GM12878 (cell line): Measurements from ENCODE around the gene PROB1. TPM values are rescaled to one million over a fixed set of nuclear protein-coding genes. Genes with fewer than 3 reads are reported as not detected.
A peak's percentile ranks its signal among the peaks of the same experiment; 100 is the strongest.

Source experiments
- ATAC-seq: fragments of 200-7000 bp; cut with Tn5 transposase; 3 replicates; pipeline ENCODE4 v1.9.1; 2020; ENCODE audit warnings: mild to moderate bottlenecking, moderate library complexity
- BruUV-seq: library from RNA; stranded (reverse); fragments of 400-500 nt; replicated peaks from 2 replicates; lab custom pipeline; 2021; lab: Mats Ljungman, UMichigan
- CTCF ChIA-PET: fragments of 300-600 bp; sonication (Branson Sonifier 250); formaldehyde crosslinking; extraction: SDS; loops from one replicate; lab custom pipeline; 2021; ENCODE audit warnings: inconsistent platforms; lab: Yijun Ruan, JAX
- POLR2A ChIA-PET: fragments of 350-600 bp; formaldehyde crosslinking; extraction: SDS; loops from one replicate; lab custom pipeline; 2021; ENCODE audit warnings: inconsistent platforms; lab: Charles Lee
- RAD21 ChIA-PET: fragments of 300-600 bp; sonication (Branson Sonifier 250); formaldehyde crosslinking; loops from one replicate; lab custom pipeline; 2023; ENCODE audit warnings: antibody characterized with exemption; ENCODE audit not compliant: unreplicated experiment; lab: Charles Lee
- SMC1A ChIA-PET: fragments of 300-600 bp; sonication (Branson Sonifier 250); formaldehyde crosslinking; loops from one replicate; lab custom pipeline; 2023; ENCODE audit not compliant: unreplicated experiment, uncharacterized antibody; lab: Charles Lee
- DNase-seq: peaks from one replicate; pipeline ENCODE4 v3.0.0-alpha.2; 2011; ENCODE audit warnings: low read depth, low spot score
- FAIRE-seq: peaks from 3 replicates; lab custom pipeline; 2011; peaks lifted over from hg19 to GRCh38; lab: Jason Lieb, UNC
- H2AFZ ChIP-seq: 2 replicates; pipeline ENCODE4 v1.6.0; 2011; ENCODE audit warnings: low read depth, low read length, control low read depth; ENCODE audit not compliant: control insufficient read depth
- H3K27ac ChIP-seq: 2 replicates; pipeline ENCODE4 v1.5.1; 2011; ENCODE audit warnings: control low read depth; ENCODE audit not compliant: control insufficient read depth, insufficient read depth
- H3K27me3 ChIP-seq, 2 experiments: replicated peaks in 1 of 2; 2 replicates each; pipeline versions ENCODE4 v1.6.0 to v1.6.1; 2011; ENCODE audit warnings: low read length in 1 of 2; ENCODE audit not compliant: control insufficient read depth in 2 of 2, insufficient read depth in 2 of 2
- H3K36me3 ChIP-seq, 2 experiments: 2 replicates each; pipeline ENCODE4 v1.5.1; 2011; ENCODE audit warnings: low read length in 1 of 2; ENCODE audit not compliant: control insufficient read depth in 2 of 2, insufficient read depth in 2 of 2
- H3K4me1 ChIP-seq: 2 replicates; pipeline ENCODE4 v1.6.1; 2011; ENCODE audit warnings: mild to moderate bottlenecking, low read length, moderate library complexity, mixed read lengths; ENCODE audit not compliant: control insufficient read depth, insufficient read depth
- H3K4me2 ChIP-seq: 2 replicates; pipeline ENCODE4 v1.6.0; 2011; ENCODE audit warnings: control low read depth; ENCODE audit not compliant: control insufficient read depth, insufficient read depth
- H3K4me3 ChIP-seq: fragments of 200-600 bp; sonication (generic); 2 replicates; pipeline ENCODE4 v1.5.1; 2016
- H3K79me2 ChIP-seq: 2 replicates; pipeline ENCODE4 v1.6.0; 2011; ENCODE audit warnings: low read length; ENCODE audit not compliant: control insufficient read depth, insufficient read depth
- H3K9ac ChIP-seq: 2 replicates; pipeline ENCODE4 v1.8.0; 2011; ENCODE audit warnings: low read length, control low read depth, mixed read lengths; ENCODE audit not compliant: control insufficient read depth, insufficient read depth
- H3K9me3 ChIP-seq: replicated peaks from 3 replicates; pipeline ENCODE4 v1.5.1; 2011; ENCODE audit warnings: mild to moderate bottlenecking, low read length; ENCODE audit not compliant: control insufficient read depth, insufficient read depth
- H4K20me1 ChIP-seq: 2 replicates; pipeline ENCODE4 v1.6.0; 2011; ENCODE audit not compliant: control insufficient read depth, insufficient read depth
- ESRRA ChIP-seq: IDR thresholded peaks from 2 replicates; pipeline ENCODE4 v1.6.1; 2012; ENCODE audit warnings: mild to moderate bottlenecking, low read length, improper control_type of control experiment
- IKZF1 ChIP-seq: fragments of 450-650 bp; conservative IDR thresholded peaks from 2 replicates; pipeline ENCODE4 v1.6.1; 2017; ENCODE audit warnings: antibody characterized with exemption, mild to moderate bottlenecking
- IKZF2 ChIP-seq, 2 experiments: fragments of 450-650 bp; IDR thresholded peaks; 2 replicates each; pipeline ENCODE4 v1.6.1; 2017; ENCODE audit warnings: mild to moderate bottlenecking in 2 of 2, moderate library complexity in 2 of 2
- JUNB ChIP-seq: IDR thresholded peaks from 2 replicates; pipeline ENCODE4 v1.6.1; 2016; ENCODE audit warnings: antibody characterized with exemption, mild to moderate bottlenecking
- NBN ChIP-seq: fragments of 450-650 bp; IDR thresholded peaks from 2 replicates; pipeline ENCODE4 v1.6.1; 2016
- RAD21 ChIP-seq: IDR thresholded peaks from 2 replicates; pipeline ENCODE4 v1.6.1; 2011; ENCODE audit warnings: mild to moderate bottlenecking, low read depth, low read length, moderate library complexity; ENCODE audit not compliant: insufficient read depth
- RELA ChIP-seq: fragments of 450-650 bp; IDR thresholded peaks from 2 replicates; pipeline ENCODE4 v1.8.0; 2014; ENCODE audit warnings: borderline replicate concordance; ENCODE audit not compliant: partially characterized antibody
- SUZ12 ChIP-seq: fragments of 200-600 bp; sonication (generic); IDR thresholded peaks from one replicate; pipeline ENCODE4 v1.6.1; 2018; ENCODE audit warnings: antibody characterized with exemption, mild to moderate bottlenecking; ENCODE audit not compliant: unreplicated experiment
- WGBS: methylation state at CpG from one replicate; pipeline ENCODE4 v1.1.6; 2016; ENCODE audit warnings: low lambda C conversion rate; ENCODE audit not compliant: insufficient replicate concordance, insufficient coverage; ENCODE audit errors: missing lambda C conversion rate; 5-methylcytosine and 5-hydroxymethylcytosine counted together
- in situ Hi-C: fragments of 300-500 bp; cut with MboI; formaldehyde crosslinking; loops from 9 replicates; pipeline ENCODE4 v1.14.3; 2018; ENCODE audit warnings: mixed read lengths
- intact Hi-C: fragments of 100-400 bp; cut with micrococcal nuclease; formaldehyde crosslinking; loops from one replicate; pipeline ENCODE4 v1.14.2; 2022; ENCODE audit not compliant: unreplicated experiment
- polyA plus RNA-seq, 11 experiments: library from polyadenylated mRNA; depleted of rRNA in 4 of 11; unstranded in 6 of 11; stranded (reverse) in 5 of 11; fragments of >200 nt; fragmentation: Nextera tagmentation in 4 of 11; fragmentation: Illumina TruSeq in 1 of 11; extraction: Ambion mirVana in 4 of 11; extraction: Trizol in 1 of 11; gene quantifications; 1 replicate in 1 of 11; 2 replicates in 10 of 11; pipeline versions ENCODE4 v1.2.1 to v1.2.3, GENCODE V29; 2011 to 2016; ENCODE audit warnings: inconsistent platforms in 2 of 11, missing spikeins in 2 of 11, low read depth in 1 of 11
- total RNA-seq, 4 experiments: library from RNA; depleted of rRNA in 3 of 4; stranded (reverse); fragments of >200 nt in 3 of 4; fragmentation: Illumina TruSeq in 1 of 4; extraction: Trizol in 1 of 4; gene quantifications; 2 replicates each; pipeline versions ENCODE4 v1.2.1 to v1.2.3, GENCODE V29; 2013 to 2021
- TF ChIP-seq, protein P1 (sequence below), 3 experiments: IDR thresholded peaks in 2 of 3; conservative IDR thresholded peaks in 1 of 3; 2 replicates each; pipeline ENCODE4 v1.5.1; 2011; ENCODE audit warnings: low read depth in 3 of 3, low read length in 3 of 3, mild to moderate bottlenecking in 3 of 3, control low read depth in 2 of 3, moderate library complexity in 2 of 3, inconsistent platforms in 1 of 3, mixed read lengths in 1 of 3; ENCODE audit not compliant: control insufficient read depth in 2 of 3, insufficient read depth in 1 of 3; ENCODE audit errors: extremely low read depth in 1 of 3

Gene PROB1
- total and polyA plus RNA-seq, 10 of the 15 experiments (the other 5 are each of a cell fraction or from before 2014, with no cell fraction given) = 0.14 to 8.1 (median 2.9) TPM

GRCh38 chr5:139402561-139403158, 7.8 kb upstream of the PROB1 start:
- DNase-seq (no peak), FAIRE-seq (no peak), ATAC-seq (no peak)
- Histone ChIP-seq H3K9me3 (no peaks in the 10 kb centered on the region; the same call in 2 of the 3 replicates), H2AFZ (no peak overlapping the region), H3K79me2 (peaks cover 3% of the 10 kb centered on the region; the same call in 1 of the 2 replicates), H3K4me1 (peaks cover 36% of the 10 kb centered on the region), H3K27me3 (no peaks in the 10 kb centered on the region), H3K9ac (no peak overlapping the region; the same call in 1 of the 2 replicates), H4K20me1 (no peaks in the 10 kb centered on the region), H3K36me3 (no peaks in the 10 kb centered on the region; a peak in 1 of 4 replicates), H3K4me3 (peak overlapping the region; percentile 74), H3K27ac (peak overlapping the region; percentile 83), H3K4me2 (peak overlapping the region; percentile 98)
- ChIA-PET CTCF (interaction anchor here (0.7 to 3.5 kb wide), 17 partner anchors 11 to 249 kb away, joined by 3 to 26 read pairs (median 4); partner anchors contain the start of genes DNAJC18, MATR3 and MZB1), RAD21 (interaction anchor here (1.2 to 3.1 kb wide), 6 partner anchors 12 to 152 kb away, joined by 3 to 17 read pairs (median 12); partner anchors contain the start of gene MZB1), SMC1A (interaction anchor here (1.3 to 5.0 kb wide), 7 partner anchors 12 to 130 kb away, joined by 3 to 19 read pairs (median 7); partner anchors contain the start of genes MZB1 and PAIP2), POLR2A (interaction anchor here (0.6 to 7.0 kb wide), 11 partner anchors 8 to 248 kb away, joined by 3 to 74 read pairs (median 3); partner anchors contain the start of genes DNAJC18, MZB1 and PAIP2)
- TF ChIP-seq RELA (no peak), NBN (no peak), SUZ12 (no peak), IKZF2 (IDR thresholded peaks at IDR 0.05) (0 out of 4 replicates have a peak, but pooled peaks of 1 of the 2 experiments have one; percentile 26), JUNB (no peak), IKZF1 (0 out of 2 replicates have a peak, but pooled peaks have one; percentile 16), RAD21 (peak; percentile 31; the same call in 1 of the 2 replicates), ESRRA (no peak)
- TF ChIP-seq, protein P1, sequence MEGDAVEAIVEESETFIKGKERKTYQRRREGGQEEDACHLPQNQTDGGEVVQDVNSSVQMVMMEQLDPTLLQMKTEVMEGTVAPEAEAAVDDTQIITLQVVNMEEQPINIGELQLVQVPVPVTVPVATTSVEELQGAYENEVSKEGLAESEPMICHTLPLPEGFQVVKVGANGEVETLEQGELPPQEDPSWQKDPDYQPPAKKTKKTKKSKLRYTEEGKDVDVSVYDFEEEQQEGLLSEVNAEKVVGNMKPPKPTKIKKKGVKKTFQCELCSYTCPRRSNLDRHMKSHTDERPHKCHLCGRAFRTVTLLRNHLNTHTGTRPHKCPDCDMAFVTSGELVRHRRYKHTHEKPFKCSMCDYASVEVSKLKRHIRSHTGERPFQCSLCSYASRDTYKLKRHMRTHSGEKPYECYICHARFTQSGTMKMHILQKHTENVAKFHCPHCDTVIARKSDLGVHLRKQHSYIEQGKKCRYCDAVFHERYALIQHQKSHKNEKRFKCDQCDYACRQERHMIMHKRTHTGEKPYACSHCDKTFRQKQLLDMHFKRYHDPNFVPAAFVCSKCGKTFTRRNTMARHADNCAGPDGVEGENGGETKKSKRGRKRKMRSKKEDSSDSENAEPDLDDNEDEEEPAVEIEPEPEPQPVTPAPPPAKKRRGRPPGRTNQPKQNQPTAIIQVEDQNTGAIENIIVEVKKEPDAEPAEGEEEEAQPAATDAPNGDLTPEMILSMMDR (IDR thresholded peaks at IDR 0.05 in 2 of 3, conservative IDR thresholded peaks at IDR 0.05 in 1 of 3; ENCODE audit: control insufficient read depth in 2 of 3, extremely low read depth in 1 of 3, insufficient read depth in 1 of 3, low read depth in 3 of 3, low read length in 3 of 3) = peak; percentile 32 to 50 (median 49); a peak in 5 of 6 replicates
- 46% methylated on average over 7 of the region's 7 CpGs for WGBS
- intact Hi-C loops (no loop called here), in situ Hi-C loops (no loop called here)
- BruUV-seq = no TSS peak
